ENCODE measurements around the gene TMEM117.

Gene TMEM117

DNA sequence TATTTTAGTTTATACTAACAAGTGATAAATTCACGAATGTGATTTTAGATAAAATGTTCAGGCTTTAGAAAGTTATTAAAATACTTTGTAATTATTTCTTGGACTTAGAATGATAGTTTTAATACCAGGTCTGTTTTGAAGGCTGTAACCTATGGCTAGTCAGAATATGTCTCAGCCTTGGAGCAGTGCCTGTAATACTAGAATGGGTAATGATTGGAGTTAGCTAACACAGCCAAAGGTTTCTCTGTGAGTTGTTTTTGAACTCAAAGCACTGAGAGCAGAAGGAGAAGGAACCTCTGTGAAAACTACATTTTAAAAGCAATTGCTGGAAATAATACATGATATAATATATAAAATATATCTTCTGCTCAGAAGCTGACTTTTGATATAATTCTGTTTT, 110.1 kb downstream of the TMEM117 start:
- no peak overlapping the region for H3K4me3 ChIP-seq (ENCODE audit: low read depth, low read length)

DNA sequence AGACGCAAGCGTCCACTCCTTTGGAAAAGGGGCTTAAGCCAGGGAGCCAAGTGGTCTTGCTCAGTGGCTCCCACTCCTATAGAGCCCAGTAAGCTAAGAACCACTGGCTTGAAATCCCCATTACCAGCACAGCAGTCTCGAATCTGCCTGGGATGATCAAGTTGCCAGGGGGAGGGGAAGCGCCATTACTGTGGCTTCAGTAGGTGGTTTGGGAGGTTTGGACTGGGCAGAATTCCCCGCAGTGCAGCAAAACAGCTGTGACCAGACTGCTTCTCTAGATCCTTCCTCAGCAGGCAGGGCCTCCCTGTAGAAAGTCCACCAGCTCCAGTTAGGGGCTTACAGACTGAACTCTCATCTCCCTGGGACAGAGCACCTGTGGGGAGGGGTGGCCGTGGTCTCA, 115.4 kb downstream of the TMEM117 start:
- no peak overlapping the region for H3K4me3 ChIP-seq (ENCODE audit: low read depth, low read length)

DNA sequence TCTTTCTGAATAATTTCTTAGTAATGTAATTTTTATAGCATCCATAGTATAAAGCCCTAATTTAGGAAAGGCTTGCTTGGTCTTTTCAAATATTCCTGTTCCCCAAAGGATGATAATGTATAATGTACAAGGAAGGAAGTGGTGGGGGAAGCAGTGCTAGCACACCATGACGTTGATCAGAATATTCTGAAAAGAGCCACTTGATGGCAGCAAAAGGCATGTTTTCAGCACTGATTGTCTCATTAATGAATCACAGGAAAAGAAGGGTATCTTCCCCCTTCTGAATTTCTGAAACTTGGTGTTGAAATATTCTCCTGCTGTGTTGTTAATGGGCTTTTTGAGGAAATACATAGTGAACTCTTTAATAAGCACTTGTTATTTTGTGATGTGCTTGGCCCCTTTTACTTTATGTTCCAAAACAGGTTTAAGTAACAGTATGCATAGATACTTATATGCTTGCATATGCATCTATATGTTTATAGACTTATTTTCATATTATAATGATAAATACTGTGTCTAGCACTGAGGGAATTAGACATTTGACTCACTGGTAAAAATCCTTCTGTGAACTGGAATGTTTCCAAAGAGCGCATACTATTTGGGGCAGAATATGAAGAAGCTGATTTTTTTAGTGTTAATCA, 122.0 kb downstream of the TMEM117 start:
- no peak overlapping the region for H3K4me3 ChIP-seq (ENCODE audit: low read depth, low read length)

DNA sequence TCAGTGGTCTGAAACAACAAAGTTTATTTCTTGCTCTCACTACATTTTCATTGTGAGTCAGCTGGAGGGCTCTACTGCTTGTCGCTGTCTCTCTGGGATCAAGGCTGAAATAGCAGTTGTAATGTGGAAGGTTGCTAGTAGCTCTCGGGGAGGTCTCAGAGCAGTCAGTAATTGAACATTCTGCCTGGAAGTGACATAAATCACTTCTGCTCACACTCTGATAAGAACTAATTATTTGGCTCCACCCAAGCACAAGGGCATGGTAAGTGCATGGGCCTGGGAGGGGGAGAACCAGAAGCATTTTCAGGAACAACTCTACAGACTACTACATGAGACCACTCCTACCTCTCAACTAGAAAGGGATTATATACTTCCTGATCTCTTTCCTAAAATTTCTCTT, 128.2 kb downstream of the TMEM117 start:
- no peak overlapping the region for H3K4me3 ChIP-seq (ENCODE audit: low read depth, low read length)

DNA sequence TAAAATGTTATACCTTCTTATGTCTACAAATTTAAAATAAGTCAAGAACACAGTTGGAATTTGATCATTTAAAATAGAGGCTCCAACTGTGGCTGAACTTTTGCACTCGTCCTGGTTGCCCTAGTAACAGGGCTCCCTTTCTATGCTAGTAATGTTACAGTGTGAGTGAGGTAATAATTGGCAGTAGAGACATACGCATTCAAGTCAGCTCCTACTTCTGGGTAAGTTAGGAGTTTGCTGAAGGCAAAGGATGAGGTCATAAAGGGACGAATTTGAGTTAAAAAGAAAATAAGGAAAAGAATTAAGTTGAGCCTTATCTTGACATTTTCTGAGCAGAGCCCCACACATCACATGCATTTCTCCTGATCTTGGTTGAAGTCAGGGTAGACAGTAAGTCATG, 129.1 kb downstream of the TMEM117 start:
- H3K4me3 ChIP-seq (ENCODE audit: low read depth, low read length), result no peak overlapping the region

DNA sequence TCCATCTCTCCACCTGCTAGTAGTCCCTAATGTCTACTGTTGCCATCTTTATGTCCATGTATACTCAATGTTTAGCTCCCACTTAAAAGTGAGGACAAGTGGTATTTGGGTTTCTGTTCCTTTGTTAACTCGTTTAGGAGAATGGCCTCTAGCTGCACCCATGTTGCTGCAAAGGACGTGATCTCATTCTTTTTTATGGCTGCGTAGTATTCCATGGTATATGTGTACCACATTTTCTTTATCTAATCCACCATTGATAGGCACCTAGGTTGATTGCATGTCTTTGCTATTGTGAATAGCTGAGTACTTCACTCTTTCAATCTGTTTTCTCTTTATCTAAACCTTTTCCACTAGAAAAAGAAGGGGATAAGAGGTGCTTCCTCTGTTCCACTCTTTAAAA, 130.0 kb downstream of the TMEM117 start:
- no peak overlapping the region for H3K4me3 ChIP-seq (ENCODE audit: low read depth, low read length)

DNA sequence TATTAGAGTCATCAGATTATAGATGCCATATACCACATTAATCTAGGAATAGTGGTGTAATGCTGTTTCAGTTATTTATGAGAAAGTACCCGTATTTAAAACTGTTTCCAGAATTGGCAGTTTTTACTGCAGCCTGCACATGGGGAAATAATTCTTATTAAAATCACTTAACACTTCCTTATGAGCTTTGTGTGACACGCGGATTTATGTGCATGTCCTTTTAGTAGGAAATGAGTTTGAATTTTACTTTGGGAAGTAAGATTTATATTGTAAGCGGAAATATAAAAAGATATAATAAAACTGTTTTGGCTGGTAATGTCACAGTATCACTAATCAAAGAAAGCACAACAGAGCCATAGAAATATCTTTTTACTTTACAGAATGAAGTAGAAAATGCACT, 132.9 kb downstream of the TMEM117 start:
- no peak overlapping the region for H3K4me3 ChIP-seq (ENCODE audit: low read depth, low read length)

DNA sequence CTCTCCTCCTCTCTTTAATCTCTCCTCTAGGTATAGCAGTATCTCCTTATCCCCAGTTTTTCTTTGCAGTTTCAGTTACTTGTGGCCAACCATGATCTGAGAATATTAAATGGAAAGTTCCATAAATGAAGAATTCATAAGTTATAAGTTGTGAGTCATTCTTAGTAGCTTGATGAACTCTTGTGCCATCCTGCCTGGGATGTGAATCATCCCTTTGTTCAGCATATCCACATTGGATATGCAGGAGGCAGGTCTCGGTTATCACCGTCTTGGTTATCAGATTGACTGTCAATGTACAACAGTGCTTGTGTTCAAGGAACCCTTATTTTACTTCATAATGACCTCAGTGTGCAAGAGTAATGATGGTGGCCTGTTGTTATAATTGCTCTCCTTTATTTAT, 134.0 kb downstream of the TMEM117 start:
- H3K4me3 ChIP-seq (ENCODE audit: low read depth, low read length), result no peak overlapping the region

DNA sequence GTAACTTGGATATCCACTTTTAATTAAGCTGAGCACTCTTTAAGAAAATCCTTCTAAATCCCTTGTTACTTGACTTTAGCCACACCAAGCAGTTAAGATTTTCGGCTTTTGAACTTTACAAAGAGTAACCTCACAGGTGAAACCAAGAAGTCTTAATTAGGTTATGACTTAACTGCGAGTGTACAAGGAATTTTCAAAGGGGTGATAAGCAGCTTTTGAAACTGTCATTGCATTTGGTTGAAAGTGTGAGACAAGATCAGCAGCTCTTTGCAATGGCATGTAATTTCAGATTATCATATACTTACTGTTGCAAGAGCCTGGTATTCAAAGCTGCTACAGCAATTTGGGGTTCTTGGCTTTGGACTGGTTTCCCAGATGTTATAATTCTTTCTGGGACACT, 137.5 kb downstream of the TMEM117 start:
- no peak overlapping the region for H3K4me3 ChIP-seq (ENCODE audit: low read depth, low read length)

DNA sequence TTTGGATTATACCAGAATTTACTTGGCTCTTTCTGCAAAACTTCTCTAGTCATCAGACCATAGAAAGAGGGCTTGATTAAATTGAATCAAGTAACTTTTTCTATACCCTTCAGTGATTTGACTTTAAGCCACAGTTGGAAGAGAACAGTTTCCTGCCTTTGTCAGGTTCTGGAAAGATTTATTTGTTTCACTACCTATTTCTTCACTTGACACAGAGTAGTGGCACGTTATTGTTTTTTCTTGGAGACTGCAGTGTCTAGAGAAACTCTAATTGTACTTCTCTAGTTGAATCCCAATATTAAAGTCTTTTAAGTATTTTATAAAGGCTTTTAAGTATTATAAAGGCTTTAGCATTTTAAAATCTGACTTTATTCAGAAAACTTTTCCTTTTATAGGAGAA, 138.1 kb downstream of the TMEM117 start:
- H3K4me3 ChIP-seq (ENCODE audit: low read depth, low read length), result no peak overlapping the region

DNA sequence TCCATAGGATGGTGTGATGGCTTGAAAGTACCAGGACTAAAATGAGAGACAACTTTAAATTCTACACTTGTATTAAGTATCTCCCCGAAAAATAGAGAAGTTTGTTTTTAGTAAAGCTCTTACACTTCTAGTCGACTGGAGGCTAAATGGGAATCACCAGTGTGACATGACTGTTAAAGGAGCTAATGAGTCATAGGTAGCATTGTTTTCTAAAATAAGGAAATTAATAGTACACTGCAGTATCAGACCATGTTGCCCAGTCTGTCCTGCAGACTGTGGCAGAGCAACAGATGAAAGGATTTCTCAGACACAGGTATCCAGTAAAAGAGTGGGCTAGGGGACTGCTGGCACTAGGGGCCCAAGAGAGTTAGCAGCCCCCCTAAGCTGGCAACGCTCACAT, 140.1 kb downstream of the TMEM117 start:
- H3K4me3 ChIP-seq (ENCODE audit: low read depth, low read length), result no peak overlapping the region

DNA sequence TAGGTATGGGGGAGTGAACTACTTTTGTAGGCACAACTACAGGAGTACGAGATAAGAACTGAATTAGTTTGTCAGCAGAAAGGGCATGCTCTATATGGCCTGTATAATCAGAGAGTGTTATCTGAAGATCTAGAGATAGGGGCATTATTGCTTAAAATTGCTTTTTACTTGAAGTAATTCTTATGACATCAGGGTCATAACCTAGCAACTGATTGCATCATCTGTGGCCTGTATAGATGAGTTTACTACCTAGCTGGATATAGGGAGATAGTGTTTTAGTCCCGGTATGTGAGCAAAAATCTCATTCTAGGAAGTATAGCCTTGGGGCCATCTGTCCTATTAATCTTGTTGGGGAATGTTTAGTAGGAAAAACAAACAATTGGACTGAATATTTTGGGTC, 142.7 kb downstream of the TMEM117 start:
- H3K4me3 ChIP-seq (ENCODE audit: low read depth, low read length), result no peak overlapping the region

DNA sequence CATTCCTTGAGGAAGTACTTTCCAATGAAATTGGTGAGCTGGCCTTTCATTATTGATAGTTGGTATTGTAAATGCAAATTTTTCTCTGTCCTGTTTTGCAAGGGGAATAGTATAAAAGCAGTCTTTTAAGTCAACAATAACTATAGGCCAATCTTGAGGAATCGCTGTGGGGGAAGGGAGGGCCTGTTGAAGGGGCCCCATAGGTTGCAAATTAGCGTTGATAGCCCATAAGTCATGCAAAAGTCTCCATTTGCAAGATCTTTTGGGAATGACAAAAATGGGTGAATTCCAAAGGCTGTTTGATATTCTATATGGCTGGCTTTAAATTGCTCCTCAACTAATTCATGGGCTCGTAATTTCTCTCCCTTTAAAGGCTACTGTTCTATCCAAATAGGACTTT, 143.6 kb downstream of the TMEM117 start:
- no peak overlapping the region for H3K4me3 ChIP-seq (ENCODE audit: low read depth, low read length)

DNA sequence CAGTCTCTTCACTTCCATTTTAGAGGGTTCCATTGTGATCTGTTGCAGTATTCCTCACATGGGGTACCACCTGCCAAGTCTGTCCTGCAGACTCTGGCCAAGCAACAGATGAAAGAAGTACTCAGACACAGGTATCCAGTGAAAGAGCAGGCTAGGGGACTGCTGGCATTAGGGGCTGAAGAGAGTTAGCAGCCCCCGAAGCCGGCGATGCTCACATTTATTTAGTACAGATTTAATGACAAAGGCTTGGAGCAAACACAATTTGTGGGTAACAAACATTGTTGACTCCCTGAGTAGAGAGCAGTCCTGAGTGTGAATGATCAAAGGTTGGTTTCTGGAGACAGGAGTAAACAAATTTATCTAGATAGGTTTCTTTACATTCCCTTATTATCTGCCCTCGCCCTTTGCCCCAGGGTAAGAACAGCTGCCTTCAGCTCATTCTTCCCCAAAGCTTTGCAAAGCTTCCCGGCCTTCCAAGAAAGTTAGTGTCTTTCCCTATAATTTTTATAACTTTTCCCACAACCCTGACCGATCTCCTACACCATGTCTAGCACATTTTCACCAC, 144.8 kb downstream of the TMEM117 start:
- no peak overlapping the region for H3K4me3 ChIP-seq (ENCODE audit: low read depth, low read length)

DNA sequence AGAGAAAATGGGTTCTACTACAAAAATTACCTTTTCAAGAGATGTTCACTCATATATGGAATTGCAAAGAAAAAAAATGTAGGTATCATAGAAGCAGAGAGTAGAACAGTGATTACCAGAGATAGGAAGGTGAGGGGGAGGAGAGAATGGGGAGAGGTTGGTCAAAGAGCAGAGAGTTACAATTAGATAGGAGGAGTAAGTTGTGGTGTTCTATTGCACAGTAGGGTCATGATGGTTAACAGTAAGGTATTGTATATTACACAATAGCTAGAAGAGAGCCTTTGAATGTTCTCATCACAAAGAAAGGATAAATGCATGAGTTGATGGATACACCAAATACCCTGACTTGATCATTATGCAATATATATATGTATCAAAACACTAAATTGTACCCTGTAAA, 145.8 kb downstream of the TMEM117 start:
- H3K4me3 ChIP-seq (ENCODE audit: low read depth, low read length), result no peak overlapping the region

DNA sequence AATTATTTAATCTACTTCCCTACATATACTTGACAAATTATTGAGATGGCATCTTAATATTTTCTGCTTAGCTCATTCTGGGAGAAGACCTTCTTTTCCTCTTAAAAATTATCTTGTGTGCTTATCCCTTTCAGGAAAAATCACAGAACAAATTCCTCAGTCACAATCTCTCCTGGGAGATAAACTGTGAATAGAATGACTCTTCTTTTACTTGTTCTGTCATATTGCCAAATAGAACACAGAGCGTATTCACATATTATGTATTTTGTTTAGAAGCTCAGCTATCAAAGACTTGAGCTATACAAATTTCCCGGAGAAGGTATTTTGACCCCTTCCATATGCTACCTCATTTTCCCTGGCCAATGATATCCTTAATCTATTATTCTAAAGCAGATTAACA, 146.7 kb downstream of the TMEM117 start:
- no peak overlapping the region for H3K4me3 ChIP-seq (ENCODE audit: low read depth, low read length)

DNA sequence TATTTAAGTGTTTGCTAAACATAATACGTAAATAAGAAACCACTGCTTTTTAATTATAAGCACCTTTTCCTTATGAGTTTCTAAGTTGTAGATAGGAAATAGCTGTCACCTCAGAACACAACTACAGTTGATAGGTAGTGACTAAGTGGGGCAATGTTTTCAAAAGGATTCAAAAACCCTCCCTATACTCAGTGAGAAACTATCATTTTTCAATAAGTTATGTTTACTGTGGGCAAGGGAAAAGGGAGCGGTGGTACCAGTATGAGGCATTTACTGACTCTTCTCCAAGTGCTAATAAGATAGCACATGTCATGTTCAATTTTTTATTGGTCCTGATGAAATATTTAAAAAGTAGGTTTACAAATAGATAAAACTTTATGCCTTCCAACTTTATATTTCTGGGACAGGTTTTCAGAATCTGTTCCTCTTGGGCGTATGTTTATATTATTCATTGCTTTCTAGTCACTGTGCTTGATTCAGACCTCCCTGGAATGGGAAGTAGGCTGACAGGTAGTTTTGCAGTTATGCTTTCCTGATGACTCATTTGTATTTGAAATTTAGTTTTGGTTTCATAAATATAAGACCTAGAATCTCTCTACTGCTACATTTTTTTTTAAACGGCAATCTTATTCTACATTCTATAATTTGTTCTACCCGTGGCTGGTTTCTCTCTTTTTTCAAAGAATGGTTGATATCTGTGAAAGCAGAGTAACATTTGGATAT, 153.1 kb downstream of the TMEM117 start:
- H3K4me3 ChIP-seq (ENCODE audit: low read depth, low read length), result no peak overlapping the region

DNA sequence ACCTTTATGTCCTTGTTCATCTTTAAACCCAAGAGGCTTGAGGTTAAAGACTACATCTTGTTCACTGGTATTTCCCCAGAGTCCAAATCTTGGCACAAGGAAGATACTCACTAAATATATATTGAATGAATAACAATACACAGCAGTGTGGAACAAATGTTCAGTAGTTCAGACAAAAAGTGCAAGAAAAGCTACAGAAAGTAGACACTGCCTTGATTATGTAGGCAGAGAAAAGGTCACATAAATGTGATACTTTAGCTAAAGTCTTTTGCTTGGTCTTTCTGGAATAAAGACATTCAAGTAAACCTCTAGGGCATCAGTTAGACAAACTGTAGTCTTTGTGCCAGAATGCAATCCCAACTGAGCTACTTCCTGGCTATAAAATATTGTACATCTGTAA, 157.0 kb downstream of the TMEM117 start:
- no peak overlapping the region for H3K4me3 ChIP-seq (ENCODE audit: low read depth, low read length)

DNA sequence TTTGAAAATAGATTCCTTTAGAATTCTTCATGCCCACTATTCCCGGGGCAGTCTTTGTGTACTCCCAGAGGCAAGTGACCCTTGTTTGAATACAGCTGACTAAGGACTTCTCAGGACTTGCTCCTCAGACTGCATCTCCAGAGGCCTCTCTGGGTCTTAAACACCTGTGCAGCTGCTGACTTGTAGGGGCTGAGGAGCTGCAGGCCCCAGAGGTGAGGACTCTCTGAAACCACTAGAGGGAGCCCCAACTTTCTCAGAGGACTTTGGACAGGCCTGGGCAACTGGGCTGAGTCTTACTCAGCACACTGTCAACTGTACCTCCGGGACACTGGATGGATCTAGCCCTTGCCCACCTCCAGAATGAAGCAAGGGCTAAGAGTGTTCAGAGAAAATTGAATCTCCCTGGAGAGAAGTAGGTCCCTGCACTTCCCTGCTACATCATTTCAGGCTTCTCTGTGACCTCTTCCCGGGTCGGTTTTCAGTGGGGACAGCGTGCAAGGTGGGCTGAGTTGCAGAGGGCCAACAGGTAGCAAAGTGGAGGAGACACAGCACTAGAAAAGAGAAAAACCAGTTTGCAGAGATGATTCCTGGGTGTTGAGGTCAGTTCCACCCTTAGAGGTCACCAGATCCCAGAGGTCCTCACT, 164.6 kb downstream of the TMEM117 start:
- H3K4me3 ChIP-seq (ENCODE audit: low read depth, low read length), result no peak overlapping the region

DNA sequence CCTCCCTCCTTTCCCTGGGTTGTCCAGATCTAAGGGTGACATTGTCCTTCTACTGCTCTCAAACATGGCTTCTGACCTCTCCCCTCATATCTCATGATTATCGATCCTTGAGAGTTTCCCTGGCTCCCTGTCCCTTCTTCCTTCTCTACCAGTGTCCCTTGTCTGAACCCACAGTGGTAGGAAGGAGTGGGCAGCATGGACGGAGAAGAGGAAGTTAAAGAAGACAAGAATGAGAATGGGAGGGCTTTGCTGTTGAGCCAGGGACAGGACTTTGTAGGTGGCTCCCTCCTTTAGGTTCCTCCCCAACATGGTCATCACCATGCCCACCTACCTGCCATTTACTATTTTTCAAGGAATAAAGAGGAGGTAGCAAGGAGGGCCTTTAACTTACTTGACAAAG, 166.7 kb downstream of the TMEM117 start:
- H3K4me3 ChIP-seq (ENCODE audit: low read depth, low read length), result no peak overlapping the region

DNA sequence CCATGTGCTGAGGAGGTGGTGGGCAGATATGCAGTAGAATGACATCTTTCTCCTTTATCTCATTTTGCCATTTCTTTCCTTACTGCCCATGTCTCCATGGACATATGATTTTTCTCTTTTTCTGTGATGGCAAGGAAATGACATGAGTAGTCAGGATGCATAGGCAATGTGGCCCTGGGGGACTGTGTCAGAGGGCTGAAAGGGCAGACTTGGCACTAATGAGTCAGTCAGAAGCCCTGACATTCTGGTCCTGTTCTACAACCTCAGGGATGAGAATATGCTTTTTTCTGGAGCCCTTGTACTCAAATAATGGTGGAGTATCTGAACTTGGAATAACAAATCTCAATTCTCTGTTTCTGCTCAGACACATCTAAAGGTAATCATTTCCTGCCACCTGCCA, 167.8 kb downstream of the TMEM117 start:
- H3K4me3 ChIP-seq (ENCODE audit: low read depth, low read length), result no peak overlapping the region

DNA sequence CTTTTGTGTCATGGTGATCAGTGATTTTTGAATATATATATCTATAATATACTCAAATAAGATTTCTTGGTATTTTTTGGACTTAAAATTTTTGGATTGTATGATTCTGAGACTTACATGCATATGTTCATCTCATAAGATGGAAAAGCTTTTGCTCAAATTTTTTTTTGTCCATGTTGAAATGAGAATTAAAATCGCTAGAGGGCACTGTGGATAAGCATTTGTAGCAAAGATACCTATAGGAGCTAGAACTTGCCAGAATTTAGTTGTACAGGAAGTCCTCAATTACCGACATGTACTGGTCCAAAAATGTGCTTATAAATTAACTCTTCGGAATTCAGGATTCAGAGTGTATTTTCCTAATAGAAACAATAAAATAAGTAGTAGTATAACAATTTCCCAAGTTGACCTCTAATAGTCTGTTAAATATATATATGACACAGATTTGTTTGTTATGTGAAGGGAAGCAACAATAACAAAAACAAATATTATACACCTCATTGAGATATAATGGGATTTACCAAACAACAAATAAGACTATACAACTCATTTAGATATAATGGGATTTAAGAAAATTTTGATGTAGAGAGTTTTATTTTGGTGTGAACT, 179.6 kb downstream of the TMEM117 start:
- no peak overlapping the region for H3K4me3 ChIP-seq (ENCODE audit: low read depth, low read length)

All from iPS-11a (cell line).